Stimulated activated naive CD8-positive, alpha-beta T cell treated with anti-CD3 and anti-CD28 coated beads, Interleukin-15, amount 100 ng/mL, for 72 hours (primary cell): ENCODE data around the gene TBL1XR1.
A peak's percentile ranks its signal among the peaks of the same experiment; 100 is the strongest.
"Not testable (repeated sequence)": the region's sequence is repeated elsewhere in the genome, so short reads cannot be mapped to it uniquely, and the experiment has no call there.

ENCODE experiments used
- ATAC-seq: fragments of 150-1000 bp; cut with Tn5 transposase; 2 replicates; pipeline ENCODE4 v1.10.0; 2021; ENCODE audit warnings: mild to moderate bottlenecking, moderate library complexity
- DNase-seq, 2 donors: peaks; one replicate each; pipeline ENCODE4 v3.0.0; 2021 to 2022
- H3K27ac Mint-ChIP-seq, 2 donors: one replicate each; pipeline ENCODE4 v1.8.0; 2022; ENCODE audit warnings: mild to moderate bottlenecking in 2 of 2, mixed read lengths in 2 of 2, moderate library complexity in 2 of 2
- H3K27me3 Mint-ChIP-seq: one replicate; pipeline ENCODE4 v1.8.0; 2022; ENCODE audit warnings: mixed read lengths
- H3K4me1 Mint-ChIP-seq: one replicate; pipeline ENCODE4 v1.8.0; 2022; ENCODE audit warnings: mild to moderate bottlenecking, mixed read lengths
- H3K4me3 Mint-ChIP-seq, 2 donors: one replicate each; pipeline ENCODE4 v1.8.0; 2022; ENCODE audit warnings: mild to moderate bottlenecking in 2 of 2, mixed read lengths in 2 of 2, moderate library complexity in 1 of 2
- H3K9me3 Mint-ChIP-seq, 2 donors: one replicate each; pipeline ENCODE4 v1.8.0; 2022; ENCODE audit warnings: mixed read lengths in 2 of 2

Gene TBL1XR1

GRCh38 chr3:177145954-177146353, 51.3 kb downstream of the TBL1XR1 start:
- Mint-ChIP-seq H3K27ac (peak overlapping the region in 1 of 2 donors; percentile 71), H3K27me3 (no peaks in the 10 kb centered on the region), H3K4me1 (peaks cover 76% of the 10 kb centered on the region), H3K4me3 (peak overlapping the region; percentile 69 to 78), H3K9me3 (no peaks in the 10 kb centered on the region)
- DNase-seq (no peak), ATAC-seq (peak; percentile 52)

GRCh38 chr3:177145381-177145780, 51.9 kb downstream of the TBL1XR1 start:
- H3K27ac Mint-ChIP-seq = peak overlapping the region; percentile 89 to 96
- peaks cover 71% of the 10 kb centered on the region for H3K4me1 Mint-ChIP-seq
- peak overlapping the region; percentile 69 to 78 for H3K4me3 Mint-ChIP-seq
- DNase-seq (no peak), ATAC-seq (peak; percentile 56)
- no peaks in the 10 kb centered on the region for H3K27me3 Mint-ChIP-seq
- H3K9me3 Mint-ChIP-seq = no peaks in the 10 kb centered on the region

DNA sequence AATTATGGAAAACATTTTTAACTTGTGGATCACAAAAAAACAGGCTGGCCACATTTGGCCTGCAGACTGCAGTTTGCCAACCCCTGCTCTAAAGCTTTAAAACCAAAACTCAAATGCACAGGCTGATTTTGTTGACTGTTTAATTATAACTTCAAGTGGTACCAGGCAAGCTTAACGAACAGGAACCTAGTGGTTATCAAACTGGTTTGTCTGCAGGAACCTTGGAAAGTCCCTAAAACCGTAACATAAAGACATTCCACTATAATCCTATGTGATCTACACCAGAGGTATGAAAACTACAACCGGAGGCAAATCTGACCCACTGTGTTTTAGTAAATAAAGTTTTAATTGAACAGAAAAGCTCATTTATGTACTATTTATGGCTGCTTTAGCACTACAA, 52.4 kb downstream of the TBL1XR1 start:
- ATAC-seq (peak; percentile 76), DNase-seq (no peak)
- Mint-ChIP-seq H3K4me3 (peak overlapping the region; percentile 69 to 78), H3K27me3 (no peaks in the 10 kb centered on the region), H3K9me3 (no peaks in the 10 kb centered on the region), H3K27ac (peak overlapping the region; percentile 89 to 96), H3K4me1 (peaks cover 71% of the 10 kb centered on the region)

- peak; percentile 47 for ATAC-seq
- peak overlapping the region in 1 of 2 donors; percentile 38 for H3K4me3 Mint-ChIP-seq
Measured at GRCh38 chr3:177141899-177142646, 55.2 kb downstream of the TBL1XR1 start.

DNA sequence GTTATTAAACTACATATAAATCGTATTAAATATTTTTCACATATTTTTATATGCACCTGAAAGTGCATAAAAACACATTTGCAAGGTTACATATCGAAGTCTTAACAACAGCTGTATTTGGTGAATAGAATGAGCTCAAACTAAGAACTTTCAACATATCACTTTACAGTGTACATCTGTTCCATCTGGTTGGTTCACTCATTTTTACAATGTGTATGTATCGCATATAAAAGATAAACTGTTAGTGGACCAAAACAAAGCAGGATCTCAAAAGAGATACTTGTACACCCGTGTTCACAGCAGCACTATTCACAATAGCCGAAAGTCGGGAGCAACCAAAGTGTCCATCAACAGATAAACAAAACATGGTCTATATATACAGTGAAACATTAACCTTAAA, 55.8 kb downstream of the TBL1XR1 start:
- peak overlapping the region in 1 of 2 donors; percentile 38 for H3K4me3 Mint-ChIP-seq
- H3K27ac Mint-ChIP-seq = no peak overlapping the region
- DNase-seq (no peak), ATAC-seq (no peak)
- H3K27me3 Mint-ChIP-seq = no peaks in the 10 kb centered on the region
- H3K4me1 Mint-ChIP-seq = peaks cover 88% of the 10 kb centered on the region
- no peaks in the 10 kb centered on the region for H3K9me3 Mint-ChIP-seq

More at GRCh38 chr3:177141899-177142646, 55.2 kb downstream of the TBL1XR1 start:
- Mint-ChIP-seq H3K9me3 (no peaks in the 10 kb centered on the region), H3K27ac (peak overlapping the region in 1 of 2 donors; percentile 18), H3K27me3 (no peaks in the 10 kb centered on the region), H3K4me1 (peaks cover 88% of the 10 kb centered on the region)
- no peak for DNase-seq

- H3K4me1 Mint-ChIP-seq = peaks cover 82% of the 10 kb centered on the region
- H3K9me3 Mint-ChIP-seq, H3K27me3 Mint-ChIP-seq, ATAC-seq, DNase-seq: not testable (repeated sequence)
- peak overlapping the region; percentile 34 to 82 for H3K27ac Mint-ChIP-seq
- H3K4me3 Mint-ChIP-seq = peak overlapping the region; percentile 27 to 40
Measured at GRCh38 chr3:177139220-177139619, 58.1 kb downstream of the TBL1XR1 start.

- no peaks in the 10 kb centered on the region for H3K9me3 Mint-ChIP-seq
- peak overlapping the region; percentile 72 to 75 for H3K27ac Mint-ChIP-seq
- peak; percentile 11 for ATAC-seq
- H3K4me3 Mint-ChIP-seq = peak overlapping the region; percentile 32 to 42
- DNase-seq = no peak
- no peaks in the 10 kb centered on the region for H3K27me3 Mint-ChIP-seq
- peaks cover 82% of the 10 kb centered on the region for H3K4me1 Mint-ChIP-seq
Measured at GRCh38 chr3:177137774-177138705, 59.2 kb downstream of the TBL1XR1 start.

DNA sequence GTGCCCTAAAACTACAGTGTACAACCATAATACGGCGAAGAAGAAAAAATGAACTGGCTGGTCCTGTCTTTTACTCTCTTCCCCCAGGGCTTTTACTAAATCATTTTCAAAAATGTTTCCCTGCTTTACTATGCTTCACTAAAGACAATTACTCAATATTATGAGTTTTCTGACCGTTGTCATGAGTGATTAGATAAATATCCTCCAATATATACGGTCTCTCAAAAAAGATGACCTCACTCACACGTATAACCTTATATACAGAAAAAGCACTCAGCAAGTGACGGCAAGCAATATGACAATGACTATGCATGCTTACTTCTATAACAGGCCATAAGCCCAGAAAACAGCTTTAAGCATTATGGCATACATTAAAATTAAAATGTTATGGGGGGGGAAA, 60.5 kb downstream of the TBL1XR1 start:
- Mint-ChIP-seq H3K4me1 (peaks cover 83% of the 10 kb centered on the region), H3K27ac (no peak overlapping the region), H3K9me3 (no peaks in the 10 kb centered on the region), H3K27me3 (no peaks in the 10 kb centered on the region), H3K4me3 (no peak overlapping the region)
- DNase-seq = no peak
- no peak for ATAC-seq

GRCh38 chr3:177135841-177136492, 61.3 kb downstream of the TBL1XR1 start:
- DNase-seq = no peak
- H3K4me1 Mint-ChIP-seq = peaks cover 82% of the 10 kb centered on the region
- H3K4me3 Mint-ChIP-seq = no peak overlapping the region
- no peaks in the 10 kb centered on the region for H3K27me3 Mint-ChIP-seq
- ATAC-seq = no peak
- peak overlapping the region; percentile 27 to 73 for H3K27ac Mint-ChIP-seq
- H3K9me3 Mint-ChIP-seq = no peaks in the 10 kb centered on the region

DNA sequence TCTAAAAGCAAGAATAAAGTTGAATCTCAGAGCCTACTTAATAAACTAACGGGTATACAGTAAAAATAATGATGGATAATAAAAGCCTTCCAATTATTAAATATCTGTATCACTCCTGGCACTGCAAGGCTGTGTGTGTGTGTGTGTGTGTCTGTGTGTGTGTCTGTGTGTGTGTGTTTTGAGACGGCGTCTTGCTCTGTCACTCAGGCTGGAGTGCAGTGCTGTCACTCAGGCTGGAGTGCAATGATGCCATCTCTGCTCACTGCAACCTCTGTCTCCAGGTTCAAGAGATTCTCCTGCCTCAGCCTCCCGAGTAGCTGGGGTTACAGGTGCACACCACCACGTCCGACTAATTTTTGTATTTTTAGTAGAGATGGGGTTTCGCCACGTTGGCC, 62.5 kb downstream of the TBL1XR1 start:
- DNase-seq = no peak
- H3K27me3 Mint-ChIP-seq = no peaks in the 10 kb centered on the region
- no peak overlapping the region for H3K4me3 Mint-ChIP-seq
- no peak overlapping the region for H3K27ac Mint-ChIP-seq
- peaks cover 76% of the 10 kb centered on the region for H3K4me1 Mint-ChIP-seq
- no peaks in the 10 kb centered on the region for H3K9me3 Mint-ChIP-seq
- no peak for ATAC-seq

GRCh38 chr3:177133860-177134815, 63.1 kb downstream of the TBL1XR1 start:
- H3K27me3 Mint-ChIP-seq = no peaks in the 10 kb centered on the region
- no peak for DNase-seq
- H3K4me1 Mint-ChIP-seq = peaks cover 70% of the 10 kb centered on the region
- no peaks in the 10 kb centered on the region for H3K9me3 Mint-ChIP-seq
- no peak overlapping the region for H3K4me3 Mint-ChIP-seq
- ATAC-seq = no peak
- H3K27ac Mint-ChIP-seq = no peak overlapping the region

GRCh38 chr3:177131927-177132636, 65.2 kb downstream of the TBL1XR1 start:
- Mint-ChIP-seq H3K27ac (peak overlapping the region in 1 of 2 donors; percentile 41), H3K27me3 (no peaks in the 10 kb centered on the region), H3K9me3 (no peaks in the 10 kb centered on the region), H3K4me3 (no peak overlapping the region), H3K4me1 (peaks cover 64% of the 10 kb centered on the region)
- ATAC-seq = peak; percentile 39
- no peak for DNase-seq

GRCh38 chr3:177127008-177127407, 70.3 kb downstream of the TBL1XR1 start:
- Mint-ChIP-seq H3K4me1 (peaks cover 64% of the 10 kb centered on the region), H3K27ac (peak overlapping the region in 1 of 2 donors; percentile 30), H3K4me3 (no peak overlapping the region), H3K9me3 (no peaks in the 10 kb centered on the region), H3K27me3 (no peaks in the 10 kb centered on the region)
- no peak for ATAC-seq
- DNase-seq = no peak
